ENCODE measurements around the gene GTF3A. TPM values are rescaled to one million over a fixed set of nuclear protein-coding genes. Genes with fewer than 3 reads are reported as not detected.

GTF3A gene
- total RNA-seq, 2 donors from 2014 or later, result 39.7 to 76.0 TPM

DNA sequence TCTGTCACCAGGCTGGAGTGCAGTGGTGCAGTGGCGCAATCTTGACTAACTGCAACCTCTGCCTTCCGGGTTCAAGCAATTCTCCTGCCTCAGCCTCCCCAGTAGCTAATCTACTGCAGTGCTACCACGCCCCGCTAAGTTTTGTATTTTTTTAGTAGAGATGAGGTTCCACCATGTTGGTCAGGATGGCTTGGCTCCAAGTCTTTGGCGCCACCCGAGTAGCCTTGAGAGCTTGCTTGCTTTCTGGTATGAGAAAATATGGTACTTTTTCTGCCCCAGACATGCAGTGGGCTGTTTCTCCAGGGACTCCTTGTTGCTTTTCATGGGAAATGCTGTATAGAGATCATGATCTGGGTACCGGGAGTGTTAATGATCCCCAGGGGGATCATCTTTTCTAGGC lies 34.5 kb upstream of the GTF3A start:
- H3K27me3 ChIP-seq, result no peaks in the 10 kb centered on the region
- H3K9me3 ChIP-seq, result no peaks in the 10 kb centered on the region
- TF ChIP-seq, protein P1, sequence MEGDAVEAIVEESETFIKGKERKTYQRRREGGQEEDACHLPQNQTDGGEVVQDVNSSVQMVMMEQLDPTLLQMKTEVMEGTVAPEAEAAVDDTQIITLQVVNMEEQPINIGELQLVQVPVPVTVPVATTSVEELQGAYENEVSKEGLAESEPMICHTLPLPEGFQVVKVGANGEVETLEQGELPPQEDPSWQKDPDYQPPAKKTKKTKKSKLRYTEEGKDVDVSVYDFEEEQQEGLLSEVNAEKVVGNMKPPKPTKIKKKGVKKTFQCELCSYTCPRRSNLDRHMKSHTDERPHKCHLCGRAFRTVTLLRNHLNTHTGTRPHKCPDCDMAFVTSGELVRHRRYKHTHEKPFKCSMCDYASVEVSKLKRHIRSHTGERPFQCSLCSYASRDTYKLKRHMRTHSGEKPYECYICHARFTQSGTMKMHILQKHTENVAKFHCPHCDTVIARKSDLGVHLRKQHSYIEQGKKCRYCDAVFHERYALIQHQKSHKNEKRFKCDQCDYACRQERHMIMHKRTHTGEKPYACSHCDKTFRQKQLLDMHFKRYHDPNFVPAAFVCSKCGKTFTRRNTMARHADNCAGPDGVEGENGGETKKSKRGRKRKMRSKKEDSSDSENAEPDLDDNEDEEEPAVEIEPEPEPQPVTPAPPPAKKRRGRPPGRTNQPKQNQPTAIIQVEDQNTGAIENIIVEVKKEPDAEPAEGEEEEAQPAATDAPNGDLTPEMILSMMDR (IDR thresholded peaks at IDR 0.05), result no peak
- DNase-seq, result no peak
- H3K27ac ChIP-seq, result no peak overlapping the region
- H3K4me1 ChIP-seq, result no peaks in the 10 kb centered on the region
- no peak overlapping the region for H3K4me3 ChIP-seq
- intact Hi-C loops (cut with DNase I), result no loop called here
- H3K36me3 ChIP-seq, result no peaks in the 10 kb centered on the region
- no peak overlapping the region for H3K9ac ChIP-seq (ENCODE audit: low read depth in 2 of 2, low read length in 2 of 2)

DNA sequence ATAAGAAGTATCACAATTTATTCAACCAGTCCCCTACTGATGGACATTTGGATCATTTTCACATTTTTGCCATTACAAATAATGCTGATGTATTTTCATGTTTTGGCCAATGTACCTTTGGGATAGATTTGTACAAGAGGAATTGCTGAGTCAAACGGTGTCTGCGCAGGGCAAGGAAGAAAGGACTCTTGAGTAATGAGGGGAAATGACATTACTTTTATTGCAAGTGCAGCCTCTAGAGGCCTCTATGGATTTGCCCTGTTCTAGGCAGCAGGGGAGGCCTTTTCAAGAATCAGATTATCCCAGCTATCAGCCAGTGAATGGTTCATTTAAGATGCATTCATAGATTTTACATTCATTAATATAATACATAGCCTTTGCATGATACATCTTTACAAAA lies 32.9 kb upstream of the GTF3A start:
- H3K4me1 ChIP-seq, result no peaks in the 10 kb centered on the region
- intact Hi-C loops (cut with DNase I), result no loop called here
- H3K36me3 ChIP-seq, result no peaks in the 10 kb centered on the region
- H3K9me3 ChIP-seq, result no peaks in the 10 kb centered on the region
- no peak overlapping the region for H3K4me3 ChIP-seq
- no peak overlapping the region for H3K27ac ChIP-seq
- no peaks in the 10 kb centered on the region for H3K27me3 ChIP-seq
- TF ChIP-seq, protein P1 (IDR thresholded peaks at IDR 0.05), result no peak
- no peak for DNase-seq
- no peak overlapping the region for H3K9ac ChIP-seq (ENCODE audit: low read depth in 2 of 2, low read length in 2 of 2)

- intact Hi-C loops (cut with DNase I), result no loop called here
- no peaks in the 10 kb centered on the region for H3K36me3 ChIP-seq
- H3K4me1 ChIP-seq, result no peaks in the 10 kb centered on the region
- TF ChIP-seq, protein P1 (IDR thresholded peaks at IDR 0.05), result no peak
- no peak overlapping the region for H3K4me3 ChIP-seq
- H3K27ac ChIP-seq, result no peak overlapping the region
- no peak for DNase-seq
- H3K27me3 ChIP-seq, result no peaks in the 10 kb centered on the region
- no peaks in the 10 kb centered on the region for H3K9me3 ChIP-seq
- no peak overlapping the region for H3K9ac ChIP-seq (ENCODE audit: low read depth in 2 of 2, low read length in 2 of 2)
Measured at GRCh38 chr13:27393101-27393500, 31.3 kb upstream of the GTF3A start.

- H3K9ac ChIP-seq (ENCODE audit: low read depth in 2 of 2, low read length in 2 of 2), result no peak overlapping the region
- TF ChIP-seq, protein P1 (IDR thresholded peaks at IDR 0.05), result no peak
- H3K4me1 ChIP-seq, result no peaks in the 10 kb centered on the region
- intact Hi-C loops (cut with DNase I), result no loop called here
- no peak overlapping the region for H3K4me3 ChIP-seq
- no peaks in the 10 kb centered on the region for H3K27me3 ChIP-seq
- no peak overlapping the region for H3K27ac ChIP-seq
- H3K9me3 ChIP-seq, result no peaks in the 10 kb centered on the region
- H3K36me3 ChIP-seq, result no peaks in the 10 kb centered on the region
- DNase-seq, result no peak
Measured at GRCh38 chr13:27395007-27395510, 29.4 kb upstream of the GTF3A start.

DNA sequence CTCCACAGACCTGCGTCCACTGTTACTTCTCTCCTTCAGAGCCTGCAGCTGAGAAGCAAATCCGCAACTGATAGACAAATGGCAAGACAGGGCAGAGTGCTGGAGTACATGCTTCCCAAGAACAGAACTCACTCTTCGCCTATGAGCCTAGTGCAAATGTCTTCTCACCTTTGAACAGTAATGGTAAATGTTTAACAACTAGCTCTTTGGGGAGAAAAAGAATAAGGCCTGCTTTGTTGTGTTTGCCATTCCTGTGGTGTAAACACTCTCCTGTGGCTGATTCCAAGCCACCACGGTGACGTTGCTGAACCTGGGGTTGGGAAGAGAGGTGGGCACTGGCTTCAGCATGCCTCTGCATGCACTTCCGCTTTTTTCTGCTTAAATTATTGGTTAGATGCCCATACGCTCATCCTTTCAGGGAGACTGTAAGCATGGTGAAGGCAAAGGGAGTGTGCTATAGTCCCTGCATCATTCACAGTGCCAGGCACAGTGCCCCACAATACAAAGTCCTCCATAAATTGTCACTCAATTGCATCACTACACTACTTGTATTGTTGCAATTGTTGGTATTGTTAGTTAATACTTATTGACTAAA lies 28.1 kb upstream of the GTF3A start:
- no peaks in the 10 kb centered on the region for H3K9me3 ChIP-seq
- H3K4me3 ChIP-seq, result no peak overlapping the region
- no peaks in the 10 kb centered on the region for H3K4me1 ChIP-seq
- no peaks in the 10 kb centered on the region for H3K36me3 ChIP-seq
- H3K27ac ChIP-seq, result no peak overlapping the region
- no peak overlapping the region for H3K9ac ChIP-seq (ENCODE audit: low read depth in 2 of 2, low read length in 2 of 2)
- intact Hi-C loops (cut with DNase I), result no loop called here
- no peak for DNase-seq
- no peaks in the 10 kb centered on the region for H3K27me3 ChIP-seq
- TF ChIP-seq, protein P1 (IDR thresholded peaks at IDR 0.05), result no peak
